GM19193 (cell line): ENCODE results near the gene FAM53B.

Source experiments
- POLR2A ChIP-seq: IDR thresholded peaks from 4 replicates; pipeline ENCODE4 v1.6.1; 2011; ENCODE audit not compliant: insufficient read depth, insufficient read length; ENCODE audit errors: extremely low read depth

Gene FAM53B

GRCh38 chr10:124675261-124675660, 68.9 kb downstream of the FAM53B start:
- TF ChIP-seq POLR2A = no peak

- TF ChIP-seq POLR2A = no peak
Measured at GRCh38 chr10:124674768-124675222, 69.4 kb downstream of the FAM53B start.

- TF ChIP-seq POLR2A = no peak
Measured at GRCh38 chr10:124672181-124672638, 72.0 kb downstream of the FAM53B start.

- TF ChIP-seq POLR2A = no peak
Measured at GRCh38 chr10:124671486-124672075, 72.6 kb downstream of the FAM53B start.

- no peak for TF ChIP-seq POLR2A
Measured at GRCh38 chr10:124670849-124671248, 73.3 kb downstream of the FAM53B start.

GRCh38 chr10:124669824-124670654, 74.1 kb downstream of the FAM53B start:
- TF ChIP-seq POLR2A = no peak

GRCh38 chr10:124669141-124669823, 74.9 kb downstream of the FAM53B start:
- TF ChIP-seq POLR2A = no peak

- no peak for TF ChIP-seq POLR2A
Measured at GRCh38 chr10:124668517-124669051, 75.6 kb downstream of the FAM53B start.

- no peak for TF ChIP-seq POLR2A
Measured at GRCh38 chr10:124667425-124668345, 76.5 kb downstream of the FAM53B start.

GRCh38 chr10:124666494-124666893, 77.7 kb downstream of the FAM53B start:
- no peak for TF ChIP-seq POLR2A

GRCh38 chr10:124665980-124666379, 78.2 kb downstream of the FAM53B start:
- TF ChIP-seq POLR2A = no peak

- TF ChIP-seq POLR2A = no peak
Measured at GRCh38 chr10:124665558-124665957, 78.6 kb downstream of the FAM53B start.

GRCh38 chr10:124665091-124665490, 79.1 kb downstream of the FAM53B start:
- no peak for TF ChIP-seq POLR2A

- no peak for TF ChIP-seq POLR2A
Measured at GRCh38 chr10:124663766-124664360, 80.3 kb downstream of the FAM53B start.
